Endothelial cell of umbilical vein (primary cell): ENCODE results near the gene NSDHL. TPM values are rescaled to one million over a fixed set of nuclear protein-coding genes. Genes with fewer than 3 reads are reported as not detected.

Experiments
- BruUV-seq: library from RNA; stranded (reverse); fragments of 400-500 nt; replicated peaks from 2 replicates; lab custom pipeline; 2021; lab: Mats Ljungman, UMichigan
- CTCF ChIA-PET: fragments of 300-600, 350-600 bp; sonication (Branson Sonifier 250); formaldehyde crosslinking; loops from one replicate; lab custom pipeline; 2021; ENCODE audit warnings: antibody characterized with exemption, inconsistent platforms; lab: Charles Lee
- POLR2A ChIA-PET: fragments of 300-600, 350-600 bp; sonication (Branson Sonifier 250); formaldehyde crosslinking; loops from one replicate; lab custom pipeline; 2021; ENCODE audit warnings: antibody characterized with exemption, inconsistent platforms; lab: Charles Lee
- DNase-seq: peaks from one replicate; pipeline ENCODE4 v3.0.0-alpha.2; 2011; ENCODE audit warnings: low read depth, low spot score
- FAIRE-seq: peaks from 2 replicates; lab custom pipeline; 2011; peaks lifted over from hg19 to GRCh38; lab: Jason Lieb, UNC
- H2AFZ ChIP-seq: 2 replicates; pipeline ENCODE4 v1.6.0; 2012; ENCODE audit warnings: low read depth, low read length, control low read depth, inconsistent platforms
- H3K27ac ChIP-seq: 2 replicates; pipeline ENCODE4 v1.5.1; 2011; ENCODE audit warnings: low read depth, mild to moderate bottlenecking, control low read depth, low read length, moderate library complexity; ENCODE audit not compliant: insufficient read depth
- H3K27me3 ChIP-seq, 2 experiments: 2 replicates each; pipeline versions ENCODE4 v1.6.0 to v1.6.1; 2011; ENCODE audit warnings: low read length in 2 of 2, mixed read lengths in 1 of 2; ENCODE audit not compliant: control insufficient read depth in 2 of 2, insufficient read depth in 2 of 2
- H3K36me3 ChIP-seq, 2 experiments: 2 replicates in 1 of 2; 3 replicates in 1 of 2; pipeline ENCODE4 v1.5.1; 2011; ENCODE audit warnings: low read length in 2 of 2, mild to moderate bottlenecking in 1 of 2, moderate library complexity in 1 of 2; ENCODE audit not compliant: control insufficient read depth in 2 of 2, insufficient read depth in 2 of 2; ENCODE audit errors: extremely low read depth in 1 of 2
- H3K4me1 ChIP-seq: 3 replicates; pipeline ENCODE4 v1.5.1; 2011; ENCODE audit warnings: mild to moderate bottlenecking, low read length; ENCODE audit not compliant: control insufficient read depth, insufficient read depth; ENCODE audit errors: extremely low read depth
- H3K4me2 ChIP-seq: 2 replicates; pipeline ENCODE4 v1.6.1; 2011; ENCODE audit warnings: low read length, control low read depth, mixed read lengths; ENCODE audit not compliant: insufficient read depth
- H3K4me3 ChIP-seq, 3 experiments: fragments of 200-600 bp in 1 of 3; sonication (generic), shearing (Covaris generic) in 1 of 3; replicated peaks in 1 of 3; 2 replicates each; pipeline ENCODE4 v1.5.1; 2011 to 2016; ENCODE audit warnings: control low read depth in 3 of 3, low read length in 3 of 3, mild to moderate bottlenecking in 2 of 3, inconsistent platforms in 1 of 3, low read depth in 1 of 3, moderate library complexity in 1 of 3; ENCODE audit not compliant: insufficient read depth in 1 of 3
- H3K79me2 ChIP-seq: 2 replicates; pipeline ENCODE4 v1.6.0; 2012; ENCODE audit warnings: low read length, inconsistent platforms; ENCODE audit not compliant: control insufficient read depth, insufficient read depth
- H3K9ac ChIP-seq: replicated peaks from 2 replicates; pipeline ENCODE3; 2011; ENCODE audit warnings: low read length, control low read depth; ENCODE audit not compliant: insufficient read depth; ENCODE audit errors: extremely low read depth
- H3K9me1 ChIP-seq: replicated peaks from 3 replicates; pipeline ENCODE4 v1.6.0; 2011; ENCODE audit warnings: mild to moderate bottlenecking, low read length; ENCODE audit not compliant: control insufficient read depth, insufficient read depth; ENCODE audit errors: extremely low read depth
- H3K9me3 ChIP-seq: replicated peaks from 2 replicates; pipeline ENCODE4 v1.5.1; 2012; ENCODE audit warnings: low read length, inconsistent platforms; ENCODE audit not compliant: control insufficient read depth, insufficient read depth
- H4K20me1 ChIP-seq: replicated peaks from 2 replicates; pipeline ENCODE3; 2011; ENCODE audit warnings: mild to moderate bottlenecking, low read length; ENCODE audit not compliant: control insufficient read depth, insufficient read depth; ENCODE audit errors: extremely low read depth
- CTCF ChIP-seq, 2 donors: IDR thresholded peaks; 1 replicate in 1 of 2; 2 replicates in 1 of 2; pipeline ENCODE4 v1.5.1; 2011; ENCODE audit warnings: low read length in 2 of 2, mild to moderate bottlenecking in 2 of 2, moderate library complexity in 2 of 2, control low read depth in 1 of 2, inconsistent platforms in 1 of 2, low read depth in 1 of 2; ENCODE audit not compliant: insufficient read depth in 1 of 2; ENCODE audit errors: extremely low read depth in 1 of 2
- EZH2 ChIP-seq: IDR thresholded peaks from 2 replicates; pipeline ENCODE4 v1.6.1; 2012; ENCODE audit warnings: borderline replicate concordance, low read depth, mild to moderate bottlenecking, moderate library complexity, low read length, inconsistent platforms; ENCODE audit not compliant: severe bottlenecking
- FOS ChIP-seq: IDR thresholded peaks from 2 replicates; pipeline ENCODE4 v1.6.1; 2011; ENCODE audit warnings: mild to moderate bottlenecking, low read length, moderate library complexity, borderline replicate concordance; ENCODE audit not compliant: insufficient read depth
- GATA2 ChIP-seq: IDR thresholded peaks from 2 replicates; pipeline ENCODE4 v1.7.0; 2011; ENCODE audit warnings: low read depth, mild to moderate bottlenecking, moderate library complexity, mixed read lengths, low read length; ENCODE audit not compliant: insufficient read length, insufficient read depth
- JUN ChIP-seq: IDR thresholded peaks from 2 replicates; pipeline ENCODE4 v1.6.1; 2011; ENCODE audit warnings: borderline replicate concordance, low read depth; ENCODE audit not compliant: insufficient read length, insufficient read depth
- MAX ChIP-seq: IDR thresholded peaks from 2 replicates; pipeline ENCODE4 v1.6.1; 2011; ENCODE audit not compliant: insufficient read depth, insufficient read length
- MYC ChIP-seq: IDR thresholded peaks from one replicate; pipeline ENCODE4 v1.6.1; 2011; ENCODE audit warnings: mild to moderate bottlenecking, low read depth, low read length
- POLR2A ChIP-seq: IDR thresholded peaks from 2 replicates; pipeline ENCODE4 v1.6.1; 2012; ENCODE audit warnings: low read depth, mild to moderate bottlenecking, control low read depth, low read length
- POLR2AphosphoS5 ChIP-seq: IDR thresholded peaks from 2 replicates; pipeline ENCODE4 v1.6.1; 2012; ENCODE audit warnings: low read depth, mild to moderate bottlenecking, control low read depth, low read length, moderate library complexity; ENCODE audit not compliant: insufficient read depth
- dilution Hi-C: fragments of 300-500 bp; cut with MboI; formaldehyde crosslinking; loops from one replicate; pipeline ENCODE4 v1.15.0; 2019; ENCODE audit warnings: low sequenced_read_pairs; ENCODE audit not compliant: extremely low pct_ligation_motif_present
- intact Hi-C: fragments of 100-400 bp; cut with micrococcal nuclease; formaldehyde crosslinking; loops from one replicate; pipeline ENCODE4 v1.10.0; 2022
- polyA plus RNA-seq, 4 experiments: library from polyadenylated mRNA; depleted of rRNA in 3 of 4; stranded (reverse) in 3 of 4; unstranded in 1 of 4; fragments of >200 nt; gene quantifications; 2 replicates each; pipeline versions ENCODE4 v1.2.1 to v1.2.3, GENCODE V29; 2011 to 2012; ENCODE audit warnings: missing spikeins in 1 of 4
- total RNA-seq: library from RNA; stranded (reverse); gene quantifications from 2 replicates; pipeline ENCODE4 v1.2.3, GENCODE V29; 2021

NSDHL gene
- total and polyA plus RNA-seq, 2 donors (not counting 3 experiments of a cell fraction or from before 2014, with no cell fraction given), result 40.0 to 43.7 TPM

GRCh38 chrX:152892999-152893891, 62.4 kb downstream of the NSDHL start:
- Histone ChIP-seq H3K9me3 (no peaks in the 10 kb centered on the region), H3K4me2 (no peak overlapping the region), H3K4me1 (peaks cover 17% of the 10 kb centered on the region), H3K27me3 (peaks cover 0 to 2% of the 10 kb centered on the region in 2 experiments), H3K36me3 (no peaks in the 10 kb centered on the region), H2AFZ (no peak overlapping the region), H3K9ac (no peak overlapping the region), H3K27ac (no peak overlapping the region), H4K20me1 (no peaks in the 10 kb centered on the region), H3K4me3 (no peak overlapping the region), H3K9me1 (no peaks in the 10 kb centered on the region), H3K79me2 (peaks cover 2% of the 10 kb centered on the region)
- ChIA-PET CTCF (interaction anchor here (1.3 kb wide), 1 partner anchor 1140 kb away, joined by 3 read pairs; no protein-coding TSS in a partner anchor), POLR2A (no interaction called here)
- no peak for TF ChIP-seq POLR2AphosphoS5
- TF ChIP-seq GATA2, result no peak
- no peak for TF ChIP-seq MYC
- TF ChIP-seq POLR2A, result no peak
- no peak for TF ChIP-seq JUN
- no peak for TF ChIP-seq MAX
- no peak for TF ChIP-seq EZH2
- no peak for TF ChIP-seq CTCF (IDR thresholded peaks at IDR 0.05; ENCODE audit: extremely low read depth in 1 of 2, insufficient read depth in 1 of 2, low read depth in 1 of 2, low read length in 2 of 2)
- no peak for TF ChIP-seq FOS
- no TSS peak for BruUV-seq
- intact Hi-C loops, result no loop called here
- FAIRE-seq (no peak), DNase-seq (no peak)
- dilution Hi-C loops, result no loop called here
